A673 (cell line): ENCODE results near the gene HDGF. TPM values are rescaled to one million over a fixed set of nuclear protein-coding genes. Genes with fewer than 3 reads are reported as not detected.

Experiments used
- BruUV-seq: library from RNA; stranded (reverse); fragments of 400-500 nt; replicated peaks from 2 replicates; lab custom pipeline; 2021; lab: Mats Ljungman, UMichigan
- CTCF ChIA-PET: fragments of 300-600 bp; sonication (Branson Sonifier 250); formaldehyde crosslinking; loops from one replicate; lab custom pipeline; 2022; ENCODE audit warnings: antibody characterized with exemption; lab: Charles Lee
- POLR2A ChIA-PET: fragments of 300-600 bp; sonication (Branson Sonifier 250); formaldehyde crosslinking; loops from one replicate; lab custom pipeline; 2022; ENCODE audit warnings: antibody characterized with exemption; ENCODE audit not compliant: low non-redundant PET; lab: Charles Lee
- DNase-seq: peaks from one replicate; pipeline ENCODE4 v3.0.0-alpha.2; 2015; ENCODE audit warnings: low spot score
- H3K27ac ChIP-seq: fragments of 200-600 bp; sonication (generic); 2 replicates; pipeline ENCODE4 v1.5.1; 2016; ENCODE audit warnings: mixed run types, low read depth, mild to moderate bottlenecking, mixed read lengths, antibody characterized with exemption, low read length; ENCODE audit not compliant: poor library complexity, severe bottlenecking
- H3K27me3 ChIP-seq: fragments of 200-600 bp; sonication (generic); replicated peaks from 2 replicates; pipeline ENCODE4 v1.6.1; 2017; ENCODE audit warnings: mixed run types, low read depth, mild to moderate bottlenecking, mixed read lengths, antibody characterized with exemption, low read length; ENCODE audit not compliant: insufficient read depth, poor library complexity
- H3K36me3 ChIP-seq: fragments of 200-600 bp; sonication (generic); 2 replicates; pipeline ENCODE4 v1.6.1; 2016; ENCODE audit warnings: mixed run types, mild to moderate bottlenecking, mixed read lengths, antibody characterized with exemption, low read length; ENCODE audit not compliant: insufficient read depth, poor library complexity, severe bottlenecking
- H3K4me1 ChIP-seq: fragments of 200-600 bp; sonication (generic); 2 replicates; pipeline ENCODE4 v1.6.1; 2017; ENCODE audit warnings: mixed run types, mild to moderate bottlenecking, mixed read lengths, antibody characterized with exemption, low read length; ENCODE audit not compliant: insufficient read depth, poor library complexity, severe bottlenecking
- H3K4me3 ChIP-seq: fragments of 200-600 bp; sonication (generic); 2 replicates; pipeline ENCODE4 v1.5.1; 2016; ENCODE audit warnings: low read depth, mixed run types, mild to moderate bottlenecking, mixed read lengths, low read length; ENCODE audit not compliant: poor library complexity, severe bottlenecking
- H3K9me3 ChIP-seq: fragments of 200-600 bp; sonication (generic); 2 replicates; pipeline ENCODE4 v1.6.1; 2016; ENCODE audit warnings: mixed run types, low read depth, mild to moderate bottlenecking, mixed read lengths, antibody characterized with exemption, low read length; ENCODE audit not compliant: poor library complexity, severe bottlenecking
- CTCF ChIP-seq: fragments of 300-800, 200-600 bp; sonication (generic); conservative IDR thresholded peaks from 2 replicates; pipeline ENCODE4 v1.5.1; 2017; ENCODE audit warnings: low read depth, mild to moderate bottlenecking, antibody characterized with exemption, low read length, moderate library complexity, mixed read lengths
- EZH2 ChIP-seq: fragments of 200-600 bp; sonication (generic); IDR thresholded peaks from 2 replicates; pipeline ENCODE4 v1.6.1; 2017; ENCODE audit warnings: borderline replicate concordance, low read depth, mild to moderate bottlenecking, mixed read lengths, antibody characterized with exemption, low read length; ENCODE audit not compliant: poor library complexity, severe bottlenecking
- intact Hi-C: fragments of 100-400 bp; cut with micrococcal nuclease; formaldehyde crosslinking; loops from one replicate; pipeline ENCODE4 v1.10.0; 2022; ENCODE audit not compliant: unreplicated experiment
- total RNA-seq: library from RNA; stranded (reverse); gene quantifications from 2 replicates; pipeline ENCODE4 v1.2.3, GENCODE V29; 2021

Gene HDGF
- total RNA-seq, 1 experiment from 2014 or later: 536 TPM

- TF ChIP-seq EZH2 (no peak), CTCF (no peak)
- intact Hi-C loops: loop anchor here (1.0 kb wide), 1 partner anchor 26 kb away; the partner anchor contains the start of gene PRCC
- H3K36me3 ChIP-seq: peaks cover 61% of the 10 kb centered on the region
These were observed 10.6 kb downstream of the HDGF start, which contains the start of gene MRPL24 for GRCh38 chr1:156740741-156741480. Gene MRPL24, minus strand, starts transcription at chr1:156741088. Its CDS starts 2,384 bp downstream, at chr1:156738704.

GRCh38 chr1:156740237-156740740 is 11.2 kb downstream of the HDGF start:
- peaks cover 56% of the 10 kb centered on the region for H3K36me3 ChIP-seq
- ChIA-PET CTCF (interaction anchor here (1.5 to 1.6 kb wide), 2 partner anchors 14 to 27 kb away, joined by 4 to 11 read pairs; partner anchors contain the start of gene PRCC), POLR2A (interaction anchor here (1.1 kb wide), 1 partner anchor 12 kb away, joined by 11 read pairs; the partner anchor contains the start of genes ISG20L2 and METTL25B)
- peaks cover 8% of the 10 kb centered on the region for H3K4me1 ChIP-seq
- H3K27ac ChIP-seq: peak overlapping the region; percentile 66
- peak overlapping the region; percentile 65 for H3K4me3 ChIP-seq
- BruUV-seq: TSS peak; percentile 6
- TF ChIP-seq EZH2 (no peak), CTCF (no peak)
- peak; percentile 35 for DNase-seq
- H3K27me3 ChIP-seq: no peaks in the 10 kb centered on the region
- intact Hi-C loops: no loop called here
- no peaks in the 10 kb centered on the region for H3K9me3 ChIP-seq

More at GRCh38 chr1:156740741-156741480, 10.6 kb downstream of the HDGF start, which contains the start of gene MRPL24:
- no peaks in the 10 kb centered on the region for H3K9me3 ChIP-seq
- peak; percentile 100 for DNase-seq
- ChIA-PET CTCF (interaction anchor here (0.9 to 1.6 kb wide), 3 partner anchors 15 to 51 kb away, joined by 3 to 11 read pairs (median 4); partner anchors contain the start of gene PRCC), POLR2A (interaction anchor here (0.6 to 1.1 kb wide), 4 partner anchors 11 to 135 kb away, joined by 3 to 11 read pairs (median 6); partner anchors contain the start of genes ISG20L2 and METTL25B)
- no peaks in the 10 kb centered on the region for H3K27me3 ChIP-seq
- BruUV-seq: no TSS peak
- H3K27ac ChIP-seq: peak within 1 kb of the TSS; percentile 77
- peak within 1 kb of the TSS; percentile 65 for H3K4me3 ChIP-seq
- peaks cover 14% of the 10 kb centered on the region for H3K4me1 ChIP-seq

GRCh38 chr1:156738916-156739315 is 12.6 kb downstream of the HDGF start:
- Histone ChIP-seq H3K27ac (no peak overlapping the region), H3K9me3 (no peaks in the 10 kb centered on the region), H3K27me3 (no peaks in the 10 kb centered on the region), H3K4me3 (no peak overlapping the region), H3K36me3 (peaks cover 48% of the 10 kb centered on the region), H3K4me1 (peaks cover 8% of the 10 kb centered on the region)
- POLR2A ChIA-PET: interaction anchor here (0.6 kb wide), 2 partner anchors 70 to 546 kb away, joined by 3 read pairs; no protein-coding TSS in a partner anchor
- no TSS peak for BruUV-seq
- TF ChIP-seq EZH2: no peak
- TF ChIP-seq CTCF: no peak
- CTCF ChIA-PET: interaction anchor here (1.0 kb wide), 1 partner anchor 348 kb away, joined by 4 read pairs; no protein-coding TSS in a partner anchor
- intact Hi-C loops: no loop called here
- DNase-seq: no peak
